Inflammatory macrophage treated with lipopolysaccharide for 1 hour (primary cell): ENCODE results near the gene PFKFB3.
"Not testable (repeated sequence)": the region's sequence is repeated elsewhere in the genome, so short reads cannot be mapped to it uniquely, and the experiment has no call there.

Experiments used
- DNase-seq, 2 donors: peaks; one replicate each; pipeline ENCODE4 v3.0.0-alpha.2; 2020 to 2022

PFKFB3 gene

GRCh38 chr10:6202684-6203330, at the start of gene PFKFB3:
Gene PFKFB3 (plus strand): TSS chr10:6202932. CDS start chr10:6203261, 329 bp downstream.
- peak; percentile 94 to 99 for DNase-seq

- DNase-seq: no peak
Measured at GRCh38 chr10:6153845-6154244, 48.9 kb upstream of the PFKFB3 start.

- no peak for DNase-seq
Measured at GRCh38 chr10:6154566-6154965, 48.2 kb upstream of the PFKFB3 start.

- no peak for DNase-seq
Measured at GRCh38 chr10:6158276-6158675, 44.5 kb upstream of the PFKFB3 start.

- DNase-seq: peak in 1 of 2 donors; percentile 62
Measured at GRCh38 chr10:6161921-6162320, 40.8 kb upstream of the PFKFB3 start.

GRCh38 chr10:6162589-6163356, 40.0 kb upstream of the PFKFB3 start:
- no peak for DNase-seq

GRCh38 chr10:6163364-6164270, 39.1 kb upstream of the PFKFB3 start:
- DNase-seq: peak; percentile 66 to 80

- DNase-seq: no peak
Measured at GRCh38 chr10:6164271-6165095, 38.2 kb upstream of the PFKFB3 start.

- no peak for DNase-seq
Measured at GRCh38 chr10:6165221-6165725, 37.5 kb upstream of the PFKFB3 start.

GRCh38 chr10:6165933-6166332, 36.8 kb upstream of the PFKFB3 start:
- DNase-seq: not testable (repeated sequence)

GRCh38 chr10:6167456-6167855, 35.3 kb upstream of the PFKFB3 start:
- DNase-seq: no peak

- DNase-seq: peak in 1 of 2 donors; percentile 67
Measured at GRCh38 chr10:6168084-6168483, 34.6 kb upstream of the PFKFB3 start.

- no peak for DNase-seq
Measured at GRCh38 chr10:6170638-6171037, 32.1 kb upstream of the PFKFB3 start.

- peak; percentile 91 to 94 for DNase-seq
Measured at GRCh38 chr10:6171881-6172695, 30.6 kb upstream of the PFKFB3 start.

GRCh38 chr10:6173203-6173602, 29.5 kb upstream of the PFKFB3 start:
- no peak for DNase-seq

GRCh38 chr10:6174201-6174874, 28.4 kb upstream of the PFKFB3 start:
- DNase-seq: no peak

GRCh38 chr10:6175329-6176055, 27.2 kb upstream of the PFKFB3 start:
- DNase-seq: no peak

- DNase-seq: peak in 1 of 2 donors; percentile 24
Measured at GRCh38 chr10:6176691-6177231, 26.0 kb upstream of the PFKFB3 start.

- DNase-seq: no peak
Measured at GRCh38 chr10:6177880-6178281, 24.9 kb upstream of the PFKFB3 start.

GRCh38 chr10:6178581-6178980, 24.2 kb upstream of the PFKFB3 start:
- DNase-seq: no peak
